ENCODE results near the gene XPNPEP2.

The XPNPEP2 gene, protein sequence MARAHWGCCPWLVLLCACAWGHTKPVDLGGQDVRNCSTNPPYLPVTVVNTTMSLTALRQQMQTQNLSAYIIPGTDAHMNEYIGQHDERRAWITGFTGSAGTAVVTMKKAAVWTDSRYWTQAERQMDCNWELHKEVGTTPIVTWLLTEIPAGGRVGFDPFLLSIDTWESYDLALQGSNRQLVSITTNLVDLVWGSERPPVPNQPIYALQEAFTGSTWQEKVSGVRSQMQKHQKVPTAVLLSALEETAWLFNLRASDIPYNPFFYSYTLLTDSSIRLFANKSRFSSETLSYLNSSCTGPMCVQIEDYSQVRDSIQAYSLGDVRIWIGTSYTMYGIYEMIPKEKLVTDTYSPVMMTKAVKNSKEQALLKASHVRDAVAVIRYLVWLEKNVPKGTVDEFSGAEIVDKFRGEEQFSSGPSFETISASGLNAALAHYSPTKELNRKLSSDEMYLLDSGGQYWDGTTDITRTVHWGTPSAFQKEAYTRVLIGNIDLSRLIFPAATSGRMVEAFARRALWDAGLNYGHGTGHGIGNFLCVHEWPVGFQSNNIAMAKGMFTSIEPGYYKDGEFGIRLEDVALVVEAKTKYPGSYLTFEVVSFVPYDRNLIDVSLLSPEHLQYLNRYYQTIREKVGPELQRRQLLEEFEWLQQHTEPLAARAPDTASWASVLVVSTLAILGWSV

DNA sequence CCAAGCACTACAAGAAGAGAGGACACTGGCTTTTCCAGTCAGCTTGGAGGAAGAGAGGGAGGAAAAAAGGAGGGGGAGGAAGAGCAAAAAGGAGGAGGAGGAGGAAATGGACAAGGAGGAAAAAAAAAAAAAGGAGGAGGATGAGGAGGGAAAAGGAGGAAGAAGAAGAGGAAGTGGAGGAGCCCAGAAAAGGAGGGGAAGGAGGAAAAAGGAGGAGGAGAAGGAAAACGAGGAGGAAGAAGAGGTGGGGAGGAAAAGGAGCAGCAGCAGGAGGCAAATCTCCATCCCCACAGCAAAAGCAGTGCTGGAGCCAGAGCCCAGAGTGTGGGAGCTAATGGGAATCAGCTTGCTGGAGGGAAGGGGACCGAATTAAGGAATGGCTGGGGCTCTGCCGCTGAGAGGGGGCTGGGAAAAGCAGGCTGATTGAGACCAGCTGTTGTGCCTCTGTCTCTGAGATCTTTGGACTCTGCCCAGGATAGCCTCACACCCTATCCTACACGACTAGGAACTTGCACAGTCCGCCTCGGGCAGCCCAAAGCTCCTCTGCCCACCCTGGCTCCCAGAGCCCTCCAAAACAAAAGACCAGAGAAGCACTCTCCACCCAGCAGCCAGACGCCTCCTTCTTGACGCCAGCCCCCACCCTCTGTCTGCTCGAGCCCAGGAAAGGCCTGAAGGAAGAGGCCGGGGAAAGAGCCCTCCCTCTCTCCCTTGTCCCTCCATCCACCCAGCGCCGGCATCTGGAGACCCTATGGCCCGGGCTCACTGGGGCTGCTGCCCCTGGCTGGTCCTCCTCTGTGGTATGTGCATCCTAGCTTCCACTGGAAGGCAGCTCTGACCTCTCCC, at the start of gene XPNPEP2:
XPNPEP2 (plus strand) TSS at position 514 of the 843 bp plus-strand sequence; CDS start at position 749, 235 bp downstream.
- DNase-seq, result no peak

DNA sequence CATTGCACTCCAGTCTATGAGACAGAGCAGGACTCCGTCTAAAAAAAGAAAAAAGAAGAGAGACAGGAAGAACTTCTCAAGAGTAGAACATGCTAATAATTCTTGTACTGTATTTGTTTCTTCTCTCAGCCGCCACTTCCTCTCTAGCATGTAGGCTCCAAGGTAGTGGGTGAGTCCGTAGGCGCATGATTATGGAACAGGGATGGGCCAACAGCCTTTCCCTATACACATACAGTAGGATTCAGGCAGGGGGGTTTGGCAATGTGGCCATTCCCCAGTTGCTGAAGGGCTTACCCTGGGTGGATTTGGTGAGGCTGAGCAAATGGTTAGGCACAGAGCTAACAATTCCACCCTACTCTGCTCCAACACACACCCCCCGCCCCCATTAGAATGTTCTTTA, 49.0 kb upstream of the XPNPEP2 start:
- DNase-seq, result no peak

DNA sequence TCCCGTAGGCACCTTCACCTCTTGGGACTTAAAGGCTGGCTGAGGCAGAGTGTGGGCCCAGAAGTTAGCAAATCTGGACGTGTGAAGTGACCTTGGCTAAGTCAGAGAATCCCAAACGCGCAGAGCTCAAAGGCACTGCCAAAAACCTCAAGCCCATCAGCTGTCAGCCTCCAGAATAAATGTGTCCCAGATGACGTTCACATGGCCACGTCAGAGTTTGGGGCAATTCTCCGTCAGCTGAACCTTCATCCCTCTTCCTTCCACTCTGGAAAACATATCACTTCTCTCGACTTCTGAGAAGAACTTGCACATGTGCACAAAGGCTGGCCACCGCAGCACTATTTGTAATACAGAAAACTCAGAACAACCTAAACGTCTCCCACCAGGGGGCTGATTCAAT, 48.3 kb upstream of the XPNPEP2 start:
- no peak for DNase-seq

DNA sequence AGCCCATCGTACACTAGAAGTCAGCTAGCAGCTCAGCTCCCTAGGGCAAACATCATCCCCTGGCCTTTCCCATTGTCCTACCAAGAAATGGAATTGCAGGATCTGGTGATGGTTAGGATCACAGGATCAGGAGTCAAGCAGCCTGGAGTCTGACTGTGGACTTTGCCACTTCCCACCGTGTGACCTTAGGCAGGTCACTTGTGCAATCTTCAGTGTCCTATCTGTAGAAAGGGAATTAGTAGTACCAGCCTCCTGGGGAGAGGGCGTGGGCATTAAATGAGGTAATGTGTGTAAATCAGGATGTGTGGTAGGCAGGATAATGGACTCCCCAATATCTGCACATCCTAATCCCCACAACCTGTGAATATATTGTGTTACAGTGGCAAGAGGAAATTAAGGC, 45.4 kb upstream of the XPNPEP2 start:
- DNase-seq, result no peak

DNA sequence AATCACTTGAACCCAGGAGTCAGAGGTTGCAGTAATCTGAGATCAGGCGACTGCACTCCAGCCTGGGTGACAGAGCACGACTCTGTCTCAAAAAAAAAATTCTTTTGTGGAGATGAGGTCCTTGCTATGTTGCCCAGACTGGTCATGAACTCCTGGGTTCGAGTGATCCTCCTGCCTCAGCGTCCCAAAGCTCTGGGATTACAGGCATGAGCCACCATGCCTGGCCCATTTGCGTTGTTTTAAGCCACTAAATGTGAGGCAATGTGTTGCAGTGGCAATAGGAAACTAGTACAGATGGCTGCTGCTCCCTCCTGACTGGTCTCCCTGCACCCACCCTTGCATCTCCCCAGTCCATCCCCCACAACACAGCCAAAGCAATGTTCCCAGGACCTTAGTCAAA, 44.0 kb upstream of the XPNPEP2 start:
- DNase-seq, result no peak

DNA sequence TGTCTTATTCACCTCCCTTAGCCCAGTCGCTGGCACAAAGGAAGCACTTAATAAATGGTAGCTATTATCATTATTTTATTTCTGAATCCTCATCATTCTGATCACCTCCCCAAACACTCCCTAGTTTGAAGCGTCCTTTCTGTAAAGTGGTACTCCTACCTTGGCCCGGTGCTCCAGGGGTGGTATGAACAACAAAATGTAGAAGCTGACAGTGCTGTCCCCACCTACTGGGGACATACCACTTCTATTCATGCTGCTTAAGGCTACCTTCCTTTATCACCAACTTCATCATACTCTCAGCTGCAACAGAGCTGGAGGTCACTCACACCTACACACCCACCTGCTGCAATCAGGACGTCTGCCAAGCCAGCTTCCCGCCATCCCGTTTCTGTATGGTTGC, 43.2 kb upstream of the XPNPEP2 start:
- no peak for DNase-seq

DNA sequence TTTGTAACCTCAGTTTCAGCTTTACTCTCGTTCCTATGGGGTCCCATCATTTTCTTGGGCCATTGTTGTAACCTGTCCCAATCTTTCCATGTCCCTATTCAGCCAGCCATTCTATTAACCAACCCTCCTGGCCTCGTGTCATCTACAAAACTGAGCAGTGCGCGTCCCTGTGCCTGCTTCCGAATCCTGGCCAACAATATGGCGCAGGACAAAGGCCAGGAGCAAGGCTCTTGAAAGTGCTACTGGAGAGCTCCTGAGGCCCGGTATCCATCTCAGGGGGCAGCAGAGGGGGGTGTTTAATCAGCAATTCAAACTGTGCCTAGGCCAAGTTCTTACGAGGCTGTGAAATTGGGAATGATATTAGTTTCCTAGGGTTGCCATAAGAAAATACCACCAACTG, 42.8 kb upstream of the XPNPEP2 start:
- DNase-seq, result no peak

DNA sequence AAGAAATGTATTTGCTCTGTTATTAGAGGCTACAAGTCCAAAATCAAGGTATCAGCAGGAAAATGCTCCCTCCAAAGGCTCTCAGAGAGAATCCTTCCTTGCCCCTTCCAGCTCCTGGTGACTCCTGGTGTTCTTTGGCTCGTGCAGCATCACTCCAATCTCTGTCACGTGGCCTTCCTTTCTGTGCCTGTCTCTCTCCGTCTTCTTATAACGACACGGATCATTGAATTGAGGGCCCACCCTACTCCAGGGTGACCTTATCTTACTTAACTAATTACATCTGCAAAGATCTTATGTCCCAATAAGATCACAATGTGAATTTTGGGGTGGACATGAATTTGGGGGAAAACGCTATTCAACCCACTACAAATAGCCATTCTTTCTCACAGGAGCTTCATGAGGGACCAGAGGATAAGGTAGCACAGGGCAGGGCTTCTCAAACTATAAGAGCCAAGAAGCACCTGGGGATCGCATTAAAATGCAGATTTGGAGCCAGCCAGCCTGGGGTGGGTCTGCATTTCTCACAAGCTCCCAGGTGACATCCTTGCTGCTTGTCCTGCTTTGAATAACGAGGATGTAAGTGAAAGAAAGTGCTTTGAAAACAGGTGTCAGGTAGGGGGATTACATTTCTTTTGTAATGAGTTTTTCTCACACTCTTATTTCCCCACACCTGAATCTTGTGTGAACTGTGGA, 42.2 kb upstream of the XPNPEP2 start:
- no peak for DNase-seq

DNA sequence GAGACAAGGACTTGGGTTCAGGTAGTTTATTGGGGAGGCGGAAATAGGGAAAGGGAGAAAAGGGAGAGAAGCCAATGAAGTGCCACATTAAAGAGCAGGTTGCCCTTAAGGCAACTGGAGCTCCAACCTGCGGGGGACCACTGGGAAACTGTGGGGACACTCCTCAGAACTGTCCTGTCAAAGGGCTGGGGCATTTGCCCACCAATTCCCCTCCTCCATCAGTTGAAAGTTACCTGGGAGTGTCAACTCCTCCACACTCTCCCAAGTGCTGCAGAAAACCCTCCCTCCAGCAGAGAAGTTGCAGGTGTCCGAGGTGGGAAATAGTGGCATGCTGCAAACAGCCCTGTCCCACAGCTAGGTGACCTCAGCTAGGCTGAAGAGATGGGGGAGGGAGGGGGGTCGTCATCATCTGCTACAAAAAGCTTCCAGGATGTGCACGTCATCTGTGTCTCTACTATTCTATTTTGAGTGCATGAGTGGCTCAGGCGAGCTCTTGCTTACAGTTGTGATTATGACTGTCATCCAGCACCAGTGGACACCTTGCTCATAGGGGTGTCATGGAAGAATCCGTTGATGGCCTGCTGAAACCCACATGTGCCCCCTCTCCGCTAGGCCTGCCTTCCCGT, 41.5 kb upstream of the XPNPEP2 start:
- DNase-seq, result no peak

DNA sequence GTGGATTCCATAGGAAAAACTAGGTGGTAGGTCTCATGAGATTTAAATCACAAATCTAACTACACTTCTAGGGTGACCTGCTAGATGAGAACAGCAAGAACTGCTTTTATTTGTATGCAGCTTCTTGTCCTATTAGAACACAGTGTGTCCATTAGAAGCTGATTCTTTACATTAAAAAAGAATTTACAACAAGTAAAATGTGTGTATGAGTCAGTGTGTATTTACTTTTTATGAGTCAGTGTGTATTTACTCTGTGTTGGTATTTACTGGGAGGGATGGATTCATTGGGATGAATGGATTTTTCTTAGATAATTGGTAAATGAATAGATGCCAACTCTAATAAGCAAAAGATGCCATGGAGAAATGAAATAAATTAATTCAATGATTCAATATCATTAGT, 40.6 kb upstream of the XPNPEP2 start:
- no peak for DNase-seq

DNA sequence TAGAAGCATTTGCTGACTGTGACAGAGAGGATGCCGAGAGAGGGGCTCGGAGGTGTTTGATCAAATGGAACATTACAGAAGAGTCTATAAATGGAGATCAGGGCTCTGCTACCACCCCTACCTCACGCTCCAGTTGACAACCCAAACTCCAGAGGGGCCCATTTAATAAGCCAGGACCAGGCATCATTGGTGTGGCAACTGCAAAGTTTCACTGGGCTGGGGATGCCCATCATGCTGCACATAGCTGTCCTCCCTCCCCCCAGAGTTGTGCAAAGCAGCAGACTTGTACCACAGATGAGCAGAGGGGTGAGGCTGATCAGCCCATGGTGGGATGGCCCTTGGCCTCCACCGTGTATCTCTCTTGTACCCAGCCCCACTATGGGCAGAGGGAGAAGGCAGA, 38.2 kb upstream of the XPNPEP2 start:
- no peak for DNase-seq

DNA sequence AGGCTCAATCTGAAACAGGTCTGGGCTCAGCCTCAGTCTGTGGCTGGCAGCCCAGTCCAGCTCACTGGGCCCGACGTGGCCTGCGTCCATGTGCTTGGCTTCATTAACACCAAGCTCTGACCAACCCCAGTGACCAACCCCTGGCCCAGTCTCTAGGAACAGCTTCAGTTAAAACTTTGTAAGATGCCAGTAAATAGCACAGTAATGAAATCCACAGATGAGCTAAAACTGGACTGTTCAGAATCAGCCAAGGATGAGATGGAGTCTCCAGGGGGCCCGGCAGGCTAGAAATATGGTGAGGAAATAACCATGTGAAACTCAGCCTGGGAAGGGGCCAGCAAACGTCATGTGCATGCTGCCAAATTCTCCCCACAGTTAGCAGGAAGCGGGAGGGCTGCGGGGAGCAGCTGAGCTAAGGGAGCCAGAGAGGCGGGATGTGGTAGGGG, 37.1 kb upstream of the XPNPEP2 start:
- no peak for DNase-seq

DNA sequence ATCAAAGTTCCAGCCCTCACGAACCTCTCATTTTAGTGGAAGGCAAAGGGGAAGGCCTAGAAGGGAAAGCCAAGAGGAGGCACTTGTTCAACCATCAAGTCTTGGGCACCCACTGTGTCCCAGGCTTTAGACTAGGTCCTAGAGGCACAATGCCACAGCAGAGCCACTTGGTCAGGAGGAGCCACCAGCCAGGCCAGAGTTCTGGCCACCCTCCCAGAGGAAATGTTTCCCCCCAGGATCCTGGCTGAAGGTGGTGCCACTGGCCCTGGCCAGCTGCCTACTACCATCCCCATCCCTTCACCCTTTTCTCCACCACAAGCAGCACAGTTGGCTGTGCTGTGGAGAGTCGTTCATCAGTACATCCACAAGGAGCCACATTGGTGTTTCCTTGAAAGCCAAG, 34.3 kb upstream of the XPNPEP2 start:
- no peak for DNase-seq

DNA sequence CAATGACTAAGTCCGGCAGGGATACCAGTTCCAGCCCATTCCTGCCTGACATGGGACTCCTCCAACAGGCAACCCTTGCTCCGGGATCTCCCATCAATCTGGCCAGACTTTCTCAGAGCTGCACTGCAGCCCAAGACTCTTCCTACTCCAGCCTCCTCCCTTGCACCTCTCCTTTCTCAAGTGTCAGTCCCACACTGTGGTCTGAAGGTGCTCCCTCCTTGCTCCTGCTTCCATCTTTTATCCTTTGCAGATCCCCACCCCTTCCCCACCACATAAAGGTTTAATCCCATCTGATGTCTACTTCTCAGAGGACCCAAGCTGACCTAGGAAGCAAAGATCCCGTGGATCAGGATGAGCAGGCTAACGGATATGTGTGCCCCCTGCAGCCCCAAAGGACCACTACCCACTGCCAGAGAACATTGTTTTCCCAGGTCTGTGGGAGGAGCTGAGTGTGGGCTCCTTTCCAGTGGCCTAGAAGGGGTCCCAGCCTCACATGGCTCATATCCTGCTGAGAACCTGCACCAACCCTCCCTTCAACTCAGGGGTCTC, 33.3 kb upstream of the XPNPEP2 start:
- no peak for DNase-seq

DNA sequence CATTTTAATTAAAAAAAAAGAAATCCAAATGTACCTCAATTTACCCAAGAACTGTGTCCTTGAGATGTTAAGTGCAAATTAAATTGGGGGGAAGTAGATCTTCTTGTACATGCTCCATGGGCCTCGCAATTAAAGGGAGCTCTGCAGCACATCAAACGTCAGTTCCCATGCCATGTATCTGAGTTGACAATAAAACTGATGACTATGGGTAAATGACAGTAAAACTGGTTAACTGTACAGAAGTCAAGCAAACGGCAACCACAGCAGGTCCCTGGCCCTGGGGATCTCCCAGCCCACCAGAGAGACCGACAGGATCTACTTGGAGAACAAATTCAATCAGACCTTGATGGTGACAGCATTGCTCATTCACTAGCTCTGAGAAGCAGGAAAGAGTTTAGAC, 32.8 kb upstream of the XPNPEP2 start:
- no peak for DNase-seq

DNA sequence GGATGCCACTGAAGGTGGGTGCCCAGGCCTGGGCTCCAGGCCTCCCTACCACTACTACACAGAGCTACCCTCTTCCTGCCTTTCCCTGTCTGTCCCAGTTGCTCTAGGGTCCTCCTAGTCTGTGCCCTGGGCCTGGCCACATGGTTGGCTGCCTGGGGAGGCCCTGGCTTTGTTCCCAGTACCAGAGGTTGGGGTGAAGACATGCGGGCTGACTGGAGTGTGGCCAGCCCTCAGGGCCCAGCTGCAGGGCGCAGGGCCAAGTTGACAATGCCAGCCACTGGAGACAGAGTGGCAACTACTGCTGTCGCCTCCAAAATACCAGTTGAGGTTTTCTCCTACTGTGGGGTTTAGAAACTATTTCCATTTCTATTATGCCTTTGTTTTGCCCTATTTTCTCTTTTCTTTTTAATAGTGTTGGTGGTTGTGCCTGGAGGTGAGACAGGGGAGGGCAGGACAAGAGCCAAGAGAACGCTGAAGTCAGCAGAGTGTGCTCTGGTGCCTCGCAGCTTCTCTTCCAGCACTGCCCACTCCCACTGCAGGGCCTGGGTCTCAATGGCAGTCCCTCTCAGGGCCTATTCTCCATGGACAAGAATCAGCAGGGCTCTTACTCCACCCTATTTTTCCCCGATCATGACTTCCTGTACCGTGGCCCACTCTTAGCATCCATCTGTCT, 32.2 kb upstream of the XPNPEP2 start:
- no peak for DNase-seq

DNA sequence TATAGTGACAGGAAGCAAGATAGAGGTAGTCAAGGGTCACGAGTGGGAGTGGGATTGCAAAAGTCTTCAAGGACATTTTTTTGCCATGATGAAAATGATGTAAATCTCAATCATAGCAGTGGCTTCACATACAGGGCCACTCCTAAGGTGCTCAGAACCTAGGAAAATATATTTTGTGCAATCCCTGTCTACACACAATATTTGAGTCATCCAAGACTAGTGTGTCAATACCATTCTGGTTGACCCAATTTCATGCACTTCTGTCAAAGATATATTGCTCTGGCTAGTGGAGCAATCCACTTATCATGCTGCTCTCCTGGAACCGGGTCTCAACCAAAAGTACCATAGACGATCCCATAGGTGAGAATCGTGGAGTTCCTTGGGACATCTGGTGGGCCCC, 24.2 kb upstream of the XPNPEP2 start:
- DNase-seq, result no peak

DNA sequence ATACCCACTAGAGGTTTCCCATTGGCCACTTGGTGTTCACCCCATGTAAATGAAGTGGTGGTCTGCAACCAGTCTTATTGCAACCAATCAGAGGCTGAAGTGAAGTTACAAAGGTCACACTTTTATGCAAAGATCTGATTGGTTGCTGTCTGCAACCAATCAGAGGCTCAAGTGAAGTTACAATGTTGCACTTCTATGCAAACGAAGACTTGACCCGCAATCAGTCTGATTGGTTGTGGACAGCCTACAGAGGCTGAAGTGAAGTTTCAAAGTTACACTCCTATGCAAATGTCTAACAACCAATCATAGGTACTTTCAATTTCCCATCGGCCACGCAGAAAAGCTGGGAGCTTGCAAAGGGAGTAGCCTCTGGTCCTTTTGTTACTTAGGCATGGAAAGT, 22.3 kb upstream of the XPNPEP2 start:
- DNase-seq, result no peak

DNA sequence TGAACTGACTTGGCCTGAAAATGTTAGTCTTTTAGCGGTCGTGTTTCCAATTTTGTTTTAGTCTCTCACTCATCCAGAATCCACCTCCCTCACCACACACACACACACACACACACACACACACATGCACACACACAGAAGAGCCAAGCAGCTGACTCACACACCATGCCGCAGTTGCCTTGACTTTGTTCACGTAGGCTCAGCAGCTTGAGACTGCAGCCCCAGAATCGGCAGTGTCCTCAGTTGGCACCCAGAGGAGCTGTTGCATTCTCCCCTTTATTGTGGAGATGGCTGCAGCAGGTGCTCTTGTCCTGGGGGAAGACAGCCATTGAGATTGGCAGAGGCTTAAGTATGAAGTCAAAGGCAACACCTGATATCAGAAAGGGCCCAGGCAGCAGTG, 20.9 kb upstream of the XPNPEP2 start:
- no peak for DNase-seq

DNA sequence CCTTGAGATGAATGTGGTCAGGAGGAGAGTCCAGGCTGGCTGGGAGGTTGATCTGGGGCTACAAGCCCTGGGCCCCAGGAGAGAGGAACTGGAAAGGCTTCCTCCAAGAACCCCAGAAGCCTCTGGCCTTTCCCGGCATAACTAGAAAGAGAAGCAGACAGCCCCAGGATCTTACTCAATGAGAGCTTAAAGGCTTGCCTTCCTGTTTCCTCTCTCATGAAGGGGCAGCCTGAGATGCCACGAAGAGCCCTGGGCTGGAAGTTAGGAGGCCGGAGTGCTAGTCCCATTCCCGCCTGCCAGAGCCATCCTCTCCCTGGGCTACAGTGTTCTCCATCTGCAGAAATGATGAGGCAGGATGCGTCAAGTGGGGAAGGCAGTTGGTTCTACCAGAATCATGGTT, 20.1 kb upstream of the XPNPEP2 start:
- no peak for DNase-seq

DNA sequence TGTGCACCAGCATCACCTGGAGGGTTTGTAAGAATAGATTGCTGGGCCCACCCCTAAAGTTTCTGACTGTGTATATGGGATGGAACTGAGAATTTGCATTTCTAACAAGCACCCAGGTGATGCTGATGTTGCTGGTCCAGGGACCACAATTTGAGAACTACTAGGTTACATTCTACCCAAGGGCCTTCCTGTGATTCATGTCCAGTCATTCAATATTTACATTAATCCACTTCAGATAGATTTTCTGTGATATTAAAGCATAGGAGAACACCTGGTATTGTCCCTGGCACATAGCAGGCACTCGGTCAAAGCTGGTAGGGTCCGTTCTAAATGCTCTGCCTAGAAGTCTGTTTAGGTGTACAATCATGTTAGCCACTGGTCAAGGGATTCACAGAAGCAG, 19.5 kb upstream of the XPNPEP2 start:
- no peak for DNase-seq

Measured in activated CD8-positive, alpha-beta memory T cell treated with anti-CD3 and anti-CD28 coated beads, Interleukin-2, amount 50 U/mL, for 48 hours (primary cell).